ENCODE data around the gene UBA1. TPM values are rescaled to one million over a fixed set of nuclear protein-coding genes. Genes with fewer than 3 reads are reported as not detected.

The UBA1 gene
- total RNA-seq, result 79.4 and 107 TPM in 2 replicates

DNA sequence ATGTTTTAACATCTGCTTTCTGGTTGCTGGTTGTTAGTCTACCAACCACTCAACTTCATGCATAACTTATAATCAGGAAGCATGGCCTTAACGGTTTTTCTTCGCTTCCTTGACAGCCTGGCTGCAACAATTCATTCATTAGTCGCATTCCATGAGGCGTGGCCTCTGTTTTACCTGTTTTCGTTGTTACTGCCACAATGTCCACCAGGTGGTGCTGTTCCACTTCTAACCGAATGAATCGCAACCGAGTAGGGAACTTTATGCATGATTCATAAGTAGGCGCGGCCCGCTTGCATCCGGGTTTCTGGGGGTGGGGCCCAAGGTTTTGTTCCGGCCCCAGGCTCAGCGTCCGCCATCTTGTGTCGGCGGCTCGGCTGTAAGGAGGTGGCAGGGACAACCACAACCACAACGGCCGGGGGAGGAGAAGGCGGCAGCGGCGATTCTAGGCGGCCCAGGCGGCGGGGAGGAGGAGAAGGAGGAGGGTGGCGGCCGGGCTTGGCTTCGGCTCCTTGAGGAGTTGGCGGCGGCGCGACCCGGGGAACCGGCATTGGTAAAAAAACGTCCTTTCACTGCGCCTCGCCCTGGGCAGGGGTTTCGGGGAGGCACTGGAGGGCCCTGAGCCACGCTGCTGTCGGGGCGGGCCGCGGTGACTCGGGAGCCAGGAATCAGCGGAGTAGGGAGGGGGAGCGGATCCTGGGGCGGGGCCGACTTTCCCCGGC is at the start of gene UBA1:
Gene UBA1 (plus strand): TSS at position 355 of the 719 bp plus-strand sequence. CDS start 4,974 bp downstream, outside the sequence.

DNA sequence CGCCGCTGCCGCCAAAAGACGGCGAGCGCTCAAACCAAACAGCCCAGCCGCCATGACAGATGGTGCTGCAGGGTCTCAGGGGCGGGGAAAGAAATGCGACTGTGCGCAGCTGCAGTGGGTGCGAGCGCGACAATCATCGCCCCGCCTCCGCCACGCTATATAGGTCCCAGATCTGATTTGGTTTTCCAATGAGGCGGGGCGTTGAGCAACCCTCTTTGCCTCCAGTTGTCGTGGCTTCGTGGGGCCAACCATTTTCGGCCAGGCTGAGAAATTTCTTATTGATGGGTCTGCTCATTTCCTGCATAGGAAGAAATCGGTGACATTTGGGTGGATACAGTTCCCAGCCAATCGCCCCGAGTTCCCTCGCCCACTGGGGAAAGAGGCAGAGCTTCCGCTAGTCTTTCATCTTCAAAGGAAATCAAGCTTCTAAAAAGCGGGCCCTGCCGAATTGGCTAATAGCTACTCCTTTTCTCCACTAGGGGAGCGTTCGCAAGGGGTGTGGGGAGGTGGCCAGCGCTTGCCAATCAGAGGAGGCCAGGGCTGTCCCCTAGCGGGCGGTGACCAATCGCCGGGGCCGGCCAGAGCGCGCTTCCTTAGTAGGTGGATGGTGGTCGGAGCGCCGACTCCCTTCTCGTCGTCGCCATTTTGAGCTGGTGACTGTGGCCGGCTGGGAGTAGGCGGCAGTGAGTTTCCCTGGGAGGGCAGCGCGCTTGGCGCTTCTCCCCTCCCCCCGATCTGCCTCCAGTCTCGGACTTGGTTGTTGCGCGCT is 48.8 kb upstream of the UBA1 start, which contains the start of the genes NDUFB11 and RBM10:
Gene NDUFB11 (minus strand): TSS at position 77 of the 769 bp plus-strand sequence. CDS start 23 bp downstream, at position 54.
Gene RBM10 (plus strand): TSS at position 596 of the 769 bp plus-strand sequence. CDS start 2,261 bp downstream, outside the sequence.

DNA sequence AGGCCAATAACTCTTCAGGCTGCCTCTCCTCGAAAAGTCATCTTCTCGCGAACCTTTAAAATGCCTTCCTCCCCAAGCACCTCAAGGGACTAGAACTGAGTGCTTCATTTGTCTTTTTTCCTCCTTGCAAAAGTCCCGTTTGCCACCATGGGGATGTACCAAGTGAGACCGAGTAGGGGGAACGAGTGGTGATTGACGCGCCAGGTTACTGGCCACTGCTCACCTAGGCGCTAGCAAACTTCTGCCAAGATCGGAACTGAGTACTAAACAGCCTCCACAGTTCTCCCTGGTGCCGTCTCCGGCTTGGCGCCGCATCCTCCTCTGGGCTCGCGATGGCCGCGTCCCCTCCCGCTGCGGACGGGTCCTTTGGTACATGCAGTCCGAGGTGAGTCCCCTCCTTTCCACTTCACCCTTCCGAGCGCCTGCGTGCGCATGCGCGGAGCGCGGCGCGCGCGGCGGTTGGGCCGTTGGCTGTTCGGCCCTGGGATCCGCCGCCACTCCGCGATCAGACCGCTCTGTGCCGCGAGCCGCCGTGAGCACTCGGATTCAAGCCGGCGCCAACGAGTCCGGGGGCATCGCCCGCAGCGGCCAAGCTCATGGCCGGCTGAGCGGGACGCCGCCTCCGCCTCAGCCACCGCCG is 24.8 kb downstream of the UBA1 start, which contains the start of gene CDK16:
Gene CDK16 (plus strand): TSS at position 402 of the 640 bp plus-strand sequence. CDS start 4,877 bp downstream, outside the sequence.

DNA sequence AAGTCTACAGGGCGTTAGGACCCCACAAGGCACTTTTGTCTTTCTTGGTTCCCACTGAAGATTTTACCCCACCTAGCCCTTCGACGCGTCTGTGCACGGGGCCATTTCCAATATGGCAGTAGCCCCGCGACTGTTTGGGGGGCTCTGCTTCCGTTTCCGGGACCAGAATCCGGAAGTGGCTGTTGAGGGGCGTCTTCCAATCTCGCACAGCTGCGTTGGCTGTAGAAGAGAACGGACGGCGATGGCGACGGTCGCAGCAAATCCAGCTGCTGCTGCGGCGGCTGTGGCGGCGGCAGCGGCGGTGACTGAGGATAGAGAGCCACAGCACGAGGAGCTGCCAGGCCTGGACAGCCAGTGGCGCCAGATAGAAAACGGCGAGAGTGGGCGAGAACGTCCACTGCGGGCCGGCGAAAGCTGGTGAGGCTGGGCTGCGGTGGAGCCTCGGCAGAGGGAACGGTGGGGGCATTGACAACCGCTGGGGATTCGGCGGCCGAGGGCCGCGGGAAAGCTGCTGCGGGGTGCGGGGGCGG is 39.2 kb downstream of the UBA1 start, which contains the start of gene USP11:
Gene USP11 (plus strand): TSS at position 207 of the 530 bp plus-strand sequence. CDS start 35 bp downstream, at position 242.

Other genes with a start within 250 kb of the UBA1 start
- 0.33 and 0.34 TPM in 2 replicates for gene RGN, start 115.4 kb upstream of the UBA1 start, total RNA-seq
- 63.5 and 74.1 TPM in 2 replicates for gene NDUFB11, start 49.1 kb upstream of the UBA1 start, total RNA-seq
- gene RBM10, start 48.6 kb upstream of the UBA1 start, total RNA-seq, result 38.6 and 44.3 TPM in 2 replicates
- gene CDK16, start 24.9 kb downstream of the UBA1 start, total RNA-seq, result 37.7 and 41.6 TPM in 2 replicates
- gene USP11, start 39.2 kb downstream of the UBA1 start, total RNA-seq, result 39.0 and 40.8 TPM in 2 replicates
- not detected in 2 replicates for gene ZNF157, start 176.7 kb downstream of the UBA1 start, total RNA-seq

All from dermis lymphatic vessel endothelial cell (primary cell).